GM21576 (cell line): ENCODE results near the gene ANO6.
"Not testable (repeated sequence)": the region's sequence is repeated elsewhere in the genome, so short reads cannot be mapped to it uniquely, and the experiment has no call there.

ENCODE experiments used
- ATAC-seq: cut with Tn5 transposase; IDR thresholded peaks from one replicate; pipeline ENCODE4 v1.9.1; 2021; ENCODE audit warnings: mild to moderate bottlenecking, moderate library complexity; ENCODE audit not compliant: unreplicated experiment

Gene ANO6

DNA sequence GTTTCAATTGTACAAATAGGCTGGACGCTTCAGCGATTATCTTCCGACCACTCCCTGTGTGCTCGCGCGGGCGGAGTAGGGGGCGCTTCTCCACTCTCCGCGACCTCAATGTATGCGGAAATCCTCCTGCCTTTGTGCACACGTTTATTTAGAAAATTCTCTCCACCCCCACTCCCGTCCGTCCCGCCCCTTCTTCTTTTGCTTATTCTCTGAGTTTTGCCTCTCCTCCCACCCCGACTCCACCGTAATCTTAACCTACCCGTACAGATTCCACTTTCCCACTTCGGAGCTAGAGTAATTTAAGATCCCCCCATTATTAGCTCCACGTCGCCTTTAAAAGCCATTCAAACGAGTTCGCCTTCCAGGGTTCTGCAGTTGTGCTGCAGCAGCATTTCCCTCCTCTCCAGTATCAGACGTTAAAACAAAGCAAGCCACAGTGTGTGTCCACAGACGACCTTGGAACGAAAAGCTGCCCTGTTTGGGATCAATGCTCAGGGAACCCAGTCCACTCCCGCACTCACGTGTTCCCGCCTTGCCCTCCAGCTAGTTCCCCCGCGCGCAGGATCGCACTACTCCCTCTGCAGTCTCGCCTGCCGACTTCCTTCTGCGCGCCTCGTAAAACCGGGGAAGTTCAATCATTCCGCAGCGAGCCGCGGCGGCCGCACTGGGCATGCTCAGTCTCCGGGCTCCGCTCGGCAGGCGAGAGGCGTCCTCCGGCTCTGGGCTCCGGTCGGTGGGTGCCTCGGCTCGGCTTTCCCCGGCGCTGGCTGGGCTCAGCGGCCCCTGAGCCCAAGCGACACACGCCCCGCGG lies at the start of gene ANO6:
TSS of gene ANO6 (plus strand) at position 677 of the 811 bp plus-strand sequence. CDS start 227 bp downstream, outside the sequence.
- ATAC-seq, result peak; percentile 65

DNA sequence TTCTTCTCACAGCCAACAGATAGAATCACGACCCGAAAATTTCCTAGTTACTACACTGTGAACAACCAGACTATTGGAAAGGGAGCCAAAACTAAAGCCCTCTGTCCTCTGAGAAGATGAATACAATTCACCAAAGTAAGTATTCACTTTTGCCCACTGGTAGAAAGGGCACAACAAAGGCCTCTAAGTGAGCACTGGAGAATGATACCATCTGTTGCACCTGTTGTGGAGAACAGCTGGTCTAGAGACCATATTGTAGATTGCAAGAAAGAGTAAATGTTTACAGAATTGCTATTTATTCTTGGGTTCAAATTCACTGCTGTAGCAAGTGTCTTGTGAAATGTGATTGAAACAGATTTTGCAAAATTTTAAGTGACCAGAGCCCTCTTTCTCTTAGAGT lies 46.9 kb upstream of the ANO6 start:
- ATAC-seq, result no peak

- no peak for ATAC-seq
Observed at GRCh38 chr12:45170456-45171042, 45.3 kb upstream of the ANO6 start.

DNA sequence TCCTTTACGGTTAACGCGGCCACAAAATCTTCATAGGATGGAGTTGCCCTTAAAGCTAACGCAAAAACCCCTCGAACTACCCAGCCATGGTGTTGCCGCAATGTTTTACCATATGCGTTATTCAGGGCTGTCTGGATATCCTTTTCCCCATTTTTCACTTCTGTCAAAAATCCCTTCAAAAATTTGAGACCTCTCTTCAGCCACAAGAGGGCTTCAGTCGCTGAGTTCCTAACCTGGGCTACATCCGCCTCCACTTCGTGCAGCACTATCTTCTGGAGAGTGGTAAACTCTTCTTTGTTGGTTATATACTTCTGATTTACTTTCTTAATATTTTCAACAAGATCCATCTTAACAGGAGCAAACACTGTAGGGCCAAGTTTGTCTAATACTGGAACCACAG lies 42.6 kb upstream of the ANO6 start:
- ATAC-seq, result not testable (repeated sequence)

DNA sequence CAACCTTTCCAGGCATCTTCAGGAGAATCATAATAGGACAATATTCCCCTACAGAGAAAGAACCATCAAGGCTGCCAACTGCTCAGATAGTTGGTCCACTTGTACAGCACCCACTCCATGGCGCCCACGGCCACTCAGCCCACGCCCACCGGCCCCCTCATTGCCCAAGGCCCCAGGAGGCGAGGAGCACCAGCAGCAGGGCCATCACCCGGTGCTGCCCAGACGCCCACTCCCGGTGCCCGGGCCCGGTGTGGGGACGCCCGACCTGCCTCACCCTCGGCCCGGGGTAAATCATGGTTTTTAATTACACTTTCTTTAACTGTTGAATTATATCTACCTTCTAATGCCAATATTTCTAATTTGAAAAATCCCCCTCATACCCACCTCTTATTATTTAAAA lies 41.3 kb upstream of the ANO6 start:
- no peak for ATAC-seq

GRCh38 chr12:45178771-45179170 lies 37.1 kb upstream of the ANO6 start:
- ATAC-seq, result no peak

GRCh38 chr12:45182511-45182910 lies 33.4 kb upstream of the ANO6 start:
- no peak for ATAC-seq

- ATAC-seq, result no peak
Observed at GRCh38 chr12:45183246-45183645, 32.6 kb upstream of the ANO6 start.

GRCh38 chr12:45184147-45184963 lies 31.5 kb upstream of the ANO6 start:
- ATAC-seq, result no peak

- ATAC-seq, result no peak
Observed at GRCh38 chr12:45186762-45187161, 29.1 kb upstream of the ANO6 start.

- no peak for ATAC-seq
Observed at GRCh38 chr12:45189766-45190403, 26.0 kb upstream of the ANO6 start.

DNA sequence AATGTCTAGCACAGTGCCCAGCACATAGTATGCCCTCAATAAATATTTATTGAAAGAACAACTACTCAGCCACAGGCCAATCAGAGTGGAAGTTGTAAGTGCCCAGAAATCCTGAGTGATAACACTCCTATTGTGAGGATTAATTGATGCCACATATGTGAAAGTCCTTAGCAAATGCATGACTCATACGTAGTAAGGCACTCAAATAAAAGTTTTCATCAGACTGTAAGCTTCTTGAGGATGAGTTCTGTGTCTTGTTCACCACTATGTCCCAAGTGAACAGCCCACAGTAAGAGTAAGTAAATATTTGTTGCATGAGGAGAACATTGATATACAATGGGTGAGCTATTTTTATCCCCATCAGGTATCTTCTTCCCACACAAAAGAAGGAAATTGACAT lies 24.7 kb upstream of the ANO6 start:
- no peak for ATAC-seq

GRCh38 chr12:45192707-45193106 lies 23.2 kb upstream of the ANO6 start:
- ATAC-seq, result no peak

- ATAC-seq, result no peak
Observed at GRCh38 chr12:45200491-45201043, 15.3 kb upstream of the ANO6 start.

- no peak for ATAC-seq
Observed at GRCh38 chr12:45203767-45204166, 12.1 kb upstream of the ANO6 start.

DNA sequence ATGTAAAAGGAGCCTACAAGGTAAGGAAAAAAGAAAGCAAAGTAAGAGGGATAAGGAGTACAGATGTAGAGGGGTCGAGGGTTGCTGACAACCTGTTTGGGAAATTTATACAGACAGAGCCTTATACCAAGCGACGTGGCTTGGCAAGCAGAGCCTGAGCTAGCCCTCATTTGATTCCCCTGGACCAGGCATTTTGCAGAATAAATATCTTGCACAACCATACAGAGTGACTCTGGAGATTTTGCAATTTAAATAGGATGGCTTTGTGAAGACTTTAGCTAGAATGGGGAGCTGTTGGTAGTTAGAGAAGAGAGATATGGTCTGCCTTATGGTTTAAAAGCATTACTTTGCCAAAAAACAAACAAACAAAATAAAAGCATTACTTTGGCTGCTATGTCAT lies 11.1 kb upstream of the ANO6 start:
- no peak for ATAC-seq

- peak; percentile 62 for ATAC-seq
Observed at GRCh38 chr12:45205165-45205825, 10.6 kb upstream of the ANO6 start.

DNA sequence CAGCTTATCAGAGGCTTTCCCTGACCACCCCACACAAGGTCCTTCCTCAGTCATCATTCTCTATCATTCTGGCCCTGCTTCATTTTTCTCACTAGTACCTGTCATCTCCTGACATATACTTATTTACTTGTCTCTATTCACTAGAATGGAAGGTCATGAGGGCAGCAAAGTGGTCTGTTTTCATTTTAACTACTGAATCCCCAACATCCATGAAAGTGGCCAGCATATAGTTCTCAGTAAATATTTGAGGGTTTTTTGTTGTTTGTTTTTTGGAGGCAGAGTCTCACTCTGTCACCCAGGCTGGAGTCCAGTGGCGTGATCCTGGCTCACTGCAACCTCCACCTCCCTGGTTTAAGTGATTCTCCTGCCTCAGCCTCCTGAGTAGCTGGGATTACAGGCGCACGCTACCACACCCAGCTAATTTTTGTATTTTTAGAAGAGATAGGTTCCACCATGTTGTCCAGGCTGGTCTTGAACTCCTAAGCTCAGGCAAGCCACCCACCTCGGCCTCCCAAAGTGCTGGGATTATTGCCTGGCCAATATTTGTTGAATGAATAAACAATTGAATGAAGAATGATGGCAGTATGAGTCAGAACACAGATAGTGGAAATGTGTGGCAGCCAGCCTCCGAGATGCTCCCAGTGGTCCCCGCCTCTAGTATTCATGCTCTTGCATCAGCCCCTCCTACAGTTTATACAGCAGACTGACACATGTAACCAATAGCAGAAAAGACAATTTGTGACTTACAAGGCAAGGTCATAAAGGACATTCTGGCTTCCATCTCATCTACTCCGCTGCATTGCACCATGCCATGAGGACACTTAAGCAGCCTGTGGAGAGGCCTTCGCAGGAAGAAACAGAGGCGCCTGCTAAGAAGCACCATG lies 7.0 kb upstream of the ANO6 start:
- no peak for ATAC-seq

- no peak for ATAC-seq
Observed at GRCh38 chr12:45209784-45210183, 6.1 kb upstream of the ANO6 start.
